ENCODE data around the gene CDHR5.

CDHR5 gene

DNA sequence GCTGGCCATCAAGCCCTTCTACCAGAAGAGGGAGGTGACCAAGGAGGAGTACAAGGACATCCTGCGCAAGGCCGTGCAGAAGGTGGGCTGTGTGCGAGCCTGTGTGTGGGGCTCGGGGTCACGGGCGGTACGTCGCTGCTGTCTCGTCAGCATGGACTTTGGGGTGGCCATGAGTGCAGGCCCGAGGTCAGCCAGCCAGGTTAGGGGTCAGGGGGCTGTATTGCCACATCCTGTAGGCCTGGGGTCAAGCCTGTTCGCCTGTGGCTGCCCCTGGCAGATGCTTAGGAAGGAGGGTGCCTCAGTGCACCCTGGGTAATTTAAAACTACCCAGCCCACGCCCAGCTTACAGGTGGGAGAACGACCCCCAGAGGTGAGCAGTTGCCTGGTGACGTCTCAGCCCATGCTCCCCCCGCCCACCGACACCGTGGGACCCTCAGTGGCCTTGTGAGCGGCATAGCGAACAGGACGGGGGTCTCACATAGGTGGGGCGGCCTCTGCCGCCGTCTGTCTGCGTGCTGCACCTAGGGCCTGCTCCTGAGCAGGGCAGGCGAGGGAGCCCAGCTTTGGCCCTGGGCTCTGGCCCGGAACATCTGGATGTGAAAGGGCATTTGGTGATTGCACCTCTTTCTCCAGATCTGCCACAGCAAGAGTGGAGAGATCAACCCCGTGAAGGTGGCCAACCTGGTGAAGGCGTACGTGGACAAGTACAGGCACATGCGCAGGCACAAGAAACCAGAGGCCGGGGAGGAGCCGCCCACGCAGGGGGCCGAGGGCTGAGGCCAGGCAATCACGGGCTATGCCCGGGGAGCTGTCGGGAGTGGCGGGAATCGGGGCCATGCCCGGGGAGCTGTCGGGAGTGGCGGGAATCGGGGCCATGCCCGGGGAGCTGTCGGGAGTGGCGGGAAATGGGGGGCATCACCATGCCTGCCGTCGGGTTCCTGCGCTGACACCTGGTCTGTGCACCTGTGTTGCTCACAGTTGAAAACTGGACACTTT lies 13.5 kb downstream of the CDHR5 start:
- no peak for DNase-seq (ENCODE audit: low read depth in 1 of 2, low spot score in 1 of 2)

DNA sequence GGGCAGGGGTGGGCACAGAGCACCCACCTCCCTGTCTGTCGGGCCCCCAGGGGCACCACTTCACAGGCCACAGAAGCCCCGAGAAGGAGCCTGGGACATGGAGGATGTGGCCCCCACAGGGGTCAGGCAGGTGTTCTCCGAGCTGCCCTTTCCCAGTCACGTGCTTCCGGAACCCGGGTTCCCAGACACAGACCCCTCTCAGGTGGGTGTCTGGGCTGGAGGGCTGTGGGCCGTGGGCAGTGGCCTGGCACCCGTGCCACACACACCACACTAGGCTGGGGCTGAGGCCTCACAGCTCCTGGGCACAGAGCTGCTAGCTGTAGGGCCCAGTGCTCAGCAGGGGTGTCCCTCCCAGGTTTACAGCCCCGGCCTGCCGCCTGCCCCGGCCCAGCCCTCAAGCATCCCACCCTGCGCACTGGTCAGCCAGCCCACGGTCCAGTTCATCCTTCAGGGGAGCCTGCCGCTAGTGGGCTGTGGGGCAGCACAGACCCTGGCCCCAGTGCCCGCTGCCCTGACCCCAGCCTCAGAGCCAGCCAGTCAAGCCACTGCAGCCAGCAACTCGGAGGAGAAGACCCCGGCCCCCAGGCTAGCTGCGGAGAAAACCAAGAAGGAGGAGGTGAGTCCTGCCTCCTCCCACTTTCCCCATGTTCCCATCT lies 14.5 kb downstream of the CDHR5 start:
- DNase-seq (ENCODE audit: low read depth in 1 of 2, low spot score in 1 of 2) = no peak

- no peak for DNase-seq (ENCODE audit: low read depth in 1 of 2, low spot score in 1 of 2)
These were observed 15.4 kb downstream of the CDHR5 start for GRCh38 chr11:609341-609811.

DNA sequence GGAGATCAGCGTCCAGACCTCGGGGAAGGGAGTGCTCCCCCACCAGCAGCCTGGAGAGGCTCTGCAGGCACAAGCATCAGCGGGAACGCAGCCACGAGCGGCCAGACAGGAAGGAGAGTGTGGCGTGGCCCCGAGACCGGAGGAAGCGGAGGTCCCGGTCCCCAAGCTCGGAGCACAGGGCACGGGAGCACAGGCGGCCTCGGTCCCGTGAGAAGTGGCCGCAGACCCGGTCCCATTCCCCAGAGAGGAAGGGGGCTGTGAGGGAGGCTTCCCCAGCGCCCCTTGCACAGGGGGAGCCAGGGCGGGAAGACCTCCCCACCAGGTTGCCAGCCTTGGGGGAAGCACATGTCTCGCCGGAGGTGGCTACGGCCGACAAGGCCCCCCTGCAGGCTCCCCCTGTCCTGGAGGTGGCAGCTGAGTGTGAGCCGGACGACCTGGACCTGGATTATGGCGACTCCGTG lies 15.9 kb downstream of the CDHR5 start:
- no peak for DNase-seq (ENCODE audit: low read depth in 1 of 2, low spot score in 1 of 2)

DNA sequence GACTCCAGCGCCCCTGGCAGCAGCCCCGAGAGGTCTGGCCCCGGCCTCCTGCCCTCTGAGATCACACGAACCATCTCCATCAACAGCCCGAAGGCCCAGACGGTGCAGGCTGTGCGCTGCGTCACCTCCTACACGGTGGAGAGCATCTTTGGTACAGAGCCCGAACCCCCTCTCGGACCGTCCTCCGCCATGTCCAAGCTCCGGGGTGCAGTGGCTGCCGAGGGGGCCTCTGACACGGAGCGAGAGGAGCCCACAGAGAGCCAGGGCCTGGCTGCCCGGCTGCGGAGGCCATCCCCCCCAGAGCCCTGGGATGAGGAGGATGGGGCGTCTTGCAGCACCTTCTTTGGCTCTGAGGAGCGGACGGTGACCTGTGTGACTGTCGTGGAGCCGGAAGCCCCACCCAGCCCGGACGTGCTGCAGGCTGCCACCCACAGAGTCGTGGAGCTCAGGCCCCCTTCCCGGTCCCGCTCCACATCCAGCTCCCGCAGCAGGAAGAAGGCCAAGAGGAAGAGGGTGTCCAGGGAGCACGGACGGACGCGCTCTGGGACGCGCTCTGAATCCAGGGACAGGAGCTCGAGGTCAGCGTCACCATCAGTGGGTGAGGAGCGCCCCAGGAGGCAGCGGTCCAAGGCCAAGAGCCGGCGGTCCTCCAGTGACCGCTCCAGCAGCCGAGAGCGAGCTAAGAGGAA lies 16.6 kb downstream of the CDHR5 start:
- no peak for DNase-seq (ENCODE audit: low read depth in 1 of 2, low spot score in 1 of 2)

DNA sequence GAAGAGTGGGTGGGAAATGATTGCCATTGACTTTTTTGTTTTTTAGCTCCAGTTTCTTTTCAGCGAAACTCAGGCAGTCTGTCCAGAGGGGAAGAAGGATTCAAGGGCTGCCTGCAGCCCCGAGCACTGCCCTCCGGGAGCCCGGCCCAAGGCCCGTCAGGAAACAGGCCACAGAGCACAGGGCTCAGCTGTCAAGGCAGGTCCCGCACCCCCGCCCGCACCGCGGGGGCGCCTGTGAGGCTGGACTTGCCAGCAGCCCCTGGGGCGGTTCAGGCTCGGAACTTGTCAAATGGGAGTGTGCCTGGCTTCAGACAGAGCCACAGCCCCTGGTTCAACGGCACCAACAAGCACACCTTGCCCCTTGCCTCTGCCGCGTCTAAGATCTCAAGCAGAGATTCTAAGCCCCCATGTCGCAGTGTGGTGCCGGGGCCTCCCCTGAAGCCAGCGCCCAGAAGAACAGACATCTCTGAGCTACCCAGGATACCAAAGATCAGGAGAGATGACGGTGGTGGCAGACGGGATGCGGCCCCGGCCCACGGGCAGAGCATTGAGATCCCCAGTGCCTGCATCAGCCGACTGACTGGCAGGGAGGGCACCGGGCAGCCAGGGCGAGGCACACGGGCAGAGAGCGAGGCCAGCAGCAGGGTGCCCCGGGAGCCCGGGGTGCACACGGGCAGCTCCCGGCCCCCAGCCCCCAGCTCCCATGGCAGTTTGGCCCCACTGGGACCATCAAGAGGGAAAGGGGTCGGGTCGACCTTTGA lies 17.6 kb downstream of the CDHR5 start:
- DNase-seq (ENCODE audit: low read depth in 1 of 2, low spot score in 1 of 2) = no peak

DNA sequence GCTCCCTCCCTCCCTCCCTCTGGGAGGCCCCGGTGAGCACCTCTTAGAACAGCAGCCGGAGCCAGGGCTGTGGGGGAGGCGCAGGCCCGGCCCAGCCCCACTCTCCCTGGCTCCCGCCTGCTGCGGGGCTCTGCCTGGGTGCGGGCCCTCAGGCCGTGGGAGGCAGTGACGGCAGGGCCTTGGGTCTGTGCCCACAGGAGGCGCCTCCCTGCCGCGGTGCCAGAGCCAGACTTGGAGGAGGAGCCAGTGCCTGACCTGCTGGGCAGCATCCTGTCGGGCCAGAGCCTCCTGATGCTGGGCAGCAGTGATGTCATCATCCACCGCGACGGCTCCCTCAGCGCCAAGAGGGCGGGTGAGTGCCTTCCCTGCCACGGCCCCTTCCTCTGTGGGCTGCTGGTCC lies 18.5 kb downstream of the CDHR5 start:
- DNase-seq (ENCODE audit: low read depth in 1 of 2, low spot score in 1 of 2) = no peak

DNA sequence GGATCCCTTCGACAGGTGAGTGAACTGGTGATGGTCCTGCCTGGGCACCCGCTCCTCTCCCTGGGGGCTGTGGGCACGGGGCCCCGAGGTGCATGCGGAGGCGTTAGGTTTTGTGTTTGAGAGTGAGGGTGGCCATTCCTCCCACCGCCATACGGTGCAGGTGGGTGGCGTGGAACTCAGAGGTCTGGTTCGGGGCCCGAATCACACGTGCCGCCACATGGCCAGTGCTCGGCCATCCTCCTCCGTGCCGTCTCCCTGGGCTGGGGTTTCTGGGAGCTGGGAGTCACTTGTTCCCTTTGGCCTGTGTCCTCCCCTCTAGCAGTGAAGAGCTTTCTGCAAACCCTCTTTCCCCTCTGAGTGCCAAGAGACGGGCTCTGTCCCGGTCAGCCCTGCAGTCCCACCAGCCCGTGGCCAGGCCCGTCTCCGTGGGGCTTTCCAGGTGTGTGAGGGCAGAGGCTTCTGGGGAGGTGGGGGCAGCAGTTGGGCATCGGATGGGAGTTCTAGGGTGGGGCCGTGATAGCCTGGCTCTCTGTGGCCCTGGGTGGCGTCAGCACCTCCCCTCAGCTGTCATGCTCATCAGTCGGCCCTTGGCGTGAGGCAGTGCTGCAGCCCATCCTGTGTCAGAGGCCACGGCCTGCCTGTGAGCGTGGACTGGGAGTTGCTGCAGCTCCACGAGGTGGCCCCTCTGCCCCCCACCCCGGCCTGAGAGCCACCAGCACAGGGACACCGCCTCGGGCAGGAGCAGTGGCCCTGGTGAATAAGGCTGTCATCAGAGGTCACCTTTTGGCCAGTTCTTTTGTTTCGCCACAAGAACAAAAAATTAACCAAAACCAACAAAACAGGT lies 19.2 kb downstream of the CDHR5 start:
- no peak for DNase-seq (ENCODE audit: low read depth in 1 of 2, low spot score in 1 of 2)

GRCh38 chr11:603154-603553 lies 21.6 kb downstream of the CDHR5 start:
- DNase-seq (ENCODE audit: low read depth in 1 of 2, low spot score in 1 of 2) = no peak

- DNase-seq (ENCODE audit: low read depth in 1 of 2, low spot score in 1 of 2) = no peak
These were observed 23.0 kb downstream of the CDHR5 start for GRCh38 chr11:601573-602245.

DNA sequence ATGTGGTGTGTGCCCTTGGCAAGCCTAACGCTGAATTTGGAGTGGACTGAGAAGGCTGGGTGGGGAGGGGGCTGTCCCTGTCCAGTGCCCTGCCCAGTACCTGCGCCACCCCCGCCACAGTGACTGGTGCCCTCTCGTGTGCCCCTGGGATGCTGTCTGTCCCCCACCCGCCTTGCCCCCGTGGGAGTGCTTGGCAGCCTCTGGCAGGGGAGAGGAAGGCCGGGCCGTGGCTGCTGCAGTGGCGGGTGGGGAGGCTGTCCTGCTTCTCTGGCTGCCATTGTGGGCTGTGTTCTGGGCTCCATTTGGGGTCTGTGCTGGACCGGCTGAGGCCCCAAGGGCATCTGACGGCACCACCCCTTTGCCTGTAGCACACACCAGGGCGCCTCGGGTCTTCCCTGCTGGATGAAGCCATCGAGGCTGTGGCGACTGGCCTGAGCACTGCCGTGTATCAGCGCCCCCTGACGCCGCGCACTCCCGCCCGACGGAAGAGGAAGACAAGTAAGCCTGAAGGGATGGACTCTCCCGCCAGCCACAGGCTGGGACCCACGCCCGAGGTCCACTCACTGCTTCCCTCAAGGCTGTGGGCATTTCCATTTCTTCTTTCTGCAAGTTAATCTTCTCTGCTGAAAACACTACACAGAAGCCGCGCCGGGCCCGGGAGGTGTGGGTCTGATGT lies 26.6 kb downstream of the CDHR5 start:
- no peak for DNase-seq (ENCODE audit: low read depth in 1 of 2, low spot score in 1 of 2)

GRCh38 chr11:597166-597725 lies 27.5 kb downstream of the CDHR5 start:
- DNase-seq (ENCODE audit: low read depth in 1 of 2, low spot score in 1 of 2) = no peak

GRCh38 chr11:596374-596773 lies 28.4 kb downstream of the CDHR5 start:
- no peak for DNase-seq (ENCODE audit: low read depth in 1 of 2, low spot score in 1 of 2)

DNA sequence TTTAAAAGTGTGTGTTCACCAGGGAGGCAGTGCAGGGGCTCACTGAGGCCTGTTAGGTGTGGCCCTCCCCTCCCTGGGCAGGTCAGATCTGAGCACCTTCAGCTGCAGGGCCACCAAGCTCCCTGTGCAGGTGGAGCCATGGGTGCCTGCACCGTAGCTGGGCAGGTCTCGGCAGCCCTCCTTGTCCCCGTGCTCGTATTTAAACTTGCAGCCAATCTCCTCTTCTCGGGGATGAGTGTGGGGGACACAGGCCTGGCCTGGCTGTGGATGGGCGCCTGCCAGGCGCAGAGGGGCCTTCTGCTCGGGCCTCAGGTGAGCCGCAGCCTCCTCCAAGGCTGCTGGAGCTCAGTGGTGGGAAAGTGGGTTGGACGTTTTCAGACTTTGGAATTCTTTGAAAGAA lies 29.4 kb downstream of the CDHR5 start:
- DNase-seq (ENCODE audit: low read depth in 1 of 2, low spot score in 1 of 2) = no peak

DNA sequence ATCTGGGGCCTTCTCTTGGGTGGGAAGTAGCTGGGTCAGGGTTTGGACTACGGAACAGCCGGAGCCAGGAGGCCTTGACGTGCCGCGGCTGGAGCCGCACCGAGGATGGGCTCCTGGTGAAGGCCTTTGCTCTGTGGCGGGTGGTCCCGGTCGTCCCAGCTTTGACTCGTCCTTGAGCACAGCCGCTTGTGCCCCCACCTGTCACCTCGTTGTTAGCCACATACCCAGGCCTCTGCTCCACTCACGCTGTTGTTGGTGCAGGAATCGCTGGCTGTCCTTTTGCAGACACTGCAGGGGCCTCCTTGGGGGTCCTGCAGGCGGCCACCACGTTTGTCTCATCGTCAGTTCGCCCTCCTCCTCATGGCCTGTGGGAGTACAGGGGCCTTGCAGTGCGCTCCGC lies 31.4 kb downstream of the CDHR5 start:
- no peak for DNase-seq (ENCODE audit: low read depth in 1 of 2, low spot score in 1 of 2)

DNA sequence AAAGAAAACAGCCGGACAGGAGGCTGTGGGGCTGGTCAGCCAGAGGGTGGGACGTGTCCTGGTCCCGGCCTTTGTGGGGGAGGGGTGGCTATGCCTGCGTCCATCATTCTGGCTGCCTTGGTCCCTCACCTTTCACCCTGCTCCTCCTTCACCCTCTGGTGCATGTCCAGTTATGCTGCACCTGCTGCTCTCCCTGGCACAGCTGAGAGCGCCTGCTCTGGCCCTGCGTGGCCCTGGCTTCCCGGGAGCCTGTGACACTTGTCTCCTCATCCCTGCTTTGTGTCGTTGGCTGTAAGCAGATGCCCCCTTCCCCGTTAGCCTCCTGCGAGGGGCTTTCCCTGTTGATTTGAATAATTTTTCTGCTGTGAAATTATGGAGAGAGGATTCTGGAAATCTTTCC lies 31.8 kb downstream of the CDHR5 start:
- no peak for DNase-seq (ENCODE audit: low read depth in 1 of 2, low spot score in 1 of 2)

- no peak for DNase-seq (ENCODE audit: low read depth in 1 of 2, low spot score in 1 of 2)
These were observed 32.3 kb downstream of the CDHR5 start for GRCh38 chr11:592501-592900.

DNA sequence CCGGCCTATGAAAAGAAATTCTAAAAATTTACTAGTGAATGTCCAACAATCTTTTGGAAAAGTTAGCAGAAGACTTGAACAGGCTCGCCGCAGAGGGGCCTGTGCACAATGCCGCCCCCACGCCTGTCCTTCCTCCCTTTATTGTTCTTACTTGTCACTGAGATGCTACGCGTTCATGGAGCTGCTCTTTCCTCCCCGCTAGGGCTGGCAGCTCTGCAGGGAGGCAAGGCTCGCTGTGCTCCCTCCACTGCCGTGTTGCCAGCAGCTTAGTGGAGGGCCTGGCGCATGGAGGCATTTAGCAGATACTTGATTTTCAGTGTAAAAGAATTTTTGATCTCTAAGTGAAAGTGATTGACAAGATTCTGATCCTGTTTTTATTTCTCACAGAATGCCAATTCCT lies 33.8 kb downstream of the CDHR5 start:
- DNase-seq (ENCODE audit: low read depth in 1 of 2, low spot score in 1 of 2) = no peak

GRCh38 chr11:589798-590197 lies 35.0 kb downstream of the CDHR5 start:
- DNase-seq (ENCODE audit: low read depth in 1 of 2, low spot score in 1 of 2) = no peak
